NAMALWA (cell line): Measurements from ENCODE around the gene RNF227.

Experiments
- DNase-seq: peaks from one replicate; pipeline ENCODE4 v3.0.0-alpha.2; 2015; ENCODE audit warnings: low spot score

Gene RNF227

DNA sequence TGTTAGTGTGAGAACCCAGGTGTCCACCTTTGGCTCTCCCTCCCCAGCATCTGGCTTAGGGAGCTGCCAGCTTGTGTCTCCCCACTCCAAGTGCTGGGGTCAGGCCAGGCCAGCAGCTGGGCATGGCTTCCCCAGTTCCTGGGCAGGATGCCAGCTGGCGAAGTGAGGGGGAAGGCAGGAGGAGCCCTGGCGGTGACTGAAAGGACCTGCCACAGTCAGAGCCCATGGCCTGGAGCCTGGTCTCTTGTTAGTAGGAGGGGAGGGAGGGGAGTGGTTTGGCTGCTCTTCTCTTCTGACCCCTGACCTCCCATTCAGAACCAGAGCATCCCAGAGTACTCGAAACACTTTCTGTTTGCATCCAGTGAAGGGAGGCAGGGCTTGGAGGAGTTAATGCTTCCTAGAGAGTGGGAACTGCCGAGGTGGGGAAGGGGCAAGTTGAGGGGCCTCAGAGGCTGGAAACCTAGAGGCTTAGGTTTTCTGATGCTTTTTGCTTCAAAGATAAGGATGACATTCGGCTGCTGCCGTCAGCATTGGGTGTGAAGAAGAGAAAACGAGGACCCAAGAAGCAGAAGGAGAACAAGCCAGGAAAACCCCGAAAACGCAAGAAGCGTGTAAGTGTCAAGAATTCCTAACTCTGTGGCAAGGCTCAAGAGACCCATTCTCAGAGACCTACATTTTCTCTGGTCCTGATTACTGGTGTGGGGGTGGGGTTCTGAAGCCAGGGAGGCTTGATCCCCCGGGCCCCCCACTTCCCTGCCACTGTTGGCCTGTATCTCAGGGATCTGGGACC, 26.7 kb downstream of the RNF227 start:
- DNase-seq = no peak

DNA sequence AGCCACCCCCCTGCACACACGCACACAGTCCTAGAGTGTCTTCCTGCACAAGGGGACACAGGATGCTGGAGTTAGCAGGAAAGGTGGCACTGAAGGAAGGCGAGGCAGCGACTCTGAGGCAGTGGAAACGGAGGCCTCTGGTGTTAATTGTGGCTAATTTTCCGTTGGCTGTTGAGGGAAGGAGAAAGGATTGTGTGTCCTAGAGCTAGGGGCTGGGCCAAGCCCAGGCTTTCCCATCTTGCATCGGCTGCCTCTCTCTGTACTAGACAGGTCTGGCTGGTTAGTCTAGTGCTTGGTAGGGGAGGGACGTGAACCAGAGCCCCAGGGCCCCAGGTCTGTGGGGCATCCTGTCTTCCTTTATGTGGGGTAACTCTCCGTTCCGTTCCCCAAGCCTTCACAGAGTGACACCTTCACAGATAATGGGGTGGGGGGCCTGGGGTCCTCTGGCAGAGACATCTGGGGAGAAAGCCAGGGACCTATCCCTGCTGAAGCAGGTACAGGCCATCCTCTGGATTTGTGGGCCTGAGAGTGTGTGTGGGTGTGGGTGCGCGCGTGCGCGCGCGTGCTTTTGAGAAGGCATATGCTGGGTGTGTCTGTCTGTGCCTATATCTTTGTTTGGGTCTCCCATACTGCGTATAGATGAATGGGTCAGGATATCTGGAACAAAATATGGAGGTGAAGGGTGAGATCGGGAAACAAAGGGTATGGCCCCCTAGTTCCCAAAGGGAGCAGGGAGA, 27.7 kb downstream of the RNF227 start, which contains the start of gene CHD3:
CHD3 (plus strand) TSS at position 606 of the 737 bp plus-strand sequence. CDS start 212 bp downstream, outside the sequence.
- DNase-seq = no peak

DNA sequence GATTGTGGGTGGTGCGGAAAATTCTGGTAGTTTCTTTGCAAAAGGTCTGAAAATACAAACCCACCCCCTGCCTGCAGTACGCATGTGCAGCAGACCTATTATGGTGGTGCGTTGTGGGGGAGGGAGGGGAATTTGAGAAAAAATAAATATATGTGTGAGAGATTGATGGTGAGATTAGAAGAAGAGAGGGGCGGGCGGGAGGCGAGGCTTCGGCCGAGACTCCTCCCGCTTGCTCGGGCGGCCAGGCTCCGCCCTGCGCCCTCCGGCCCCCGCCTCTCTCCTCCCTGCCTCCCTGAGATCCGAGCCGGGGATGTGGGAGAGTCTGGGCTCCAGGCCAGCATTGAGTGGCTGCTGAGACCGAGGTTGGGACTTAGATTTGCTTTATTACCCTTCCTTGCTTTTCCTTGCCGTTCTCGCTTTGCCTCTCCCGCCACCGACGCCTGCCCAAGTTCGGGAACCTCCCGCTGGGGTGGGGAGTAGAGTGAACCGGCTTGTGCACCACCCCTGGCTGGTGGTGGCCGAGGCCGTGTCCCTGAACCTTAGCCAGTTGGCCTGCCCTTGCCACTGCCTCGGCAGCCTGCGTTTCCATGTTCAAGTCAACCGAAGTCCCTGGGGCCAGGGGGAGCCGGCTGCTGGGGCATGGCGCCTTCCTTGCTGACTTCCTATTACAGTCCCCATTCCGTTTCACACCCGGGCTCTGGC, 28.5 kb downstream of the RNF227 start:
- DNase-seq = peak; percentile 87

DNA sequence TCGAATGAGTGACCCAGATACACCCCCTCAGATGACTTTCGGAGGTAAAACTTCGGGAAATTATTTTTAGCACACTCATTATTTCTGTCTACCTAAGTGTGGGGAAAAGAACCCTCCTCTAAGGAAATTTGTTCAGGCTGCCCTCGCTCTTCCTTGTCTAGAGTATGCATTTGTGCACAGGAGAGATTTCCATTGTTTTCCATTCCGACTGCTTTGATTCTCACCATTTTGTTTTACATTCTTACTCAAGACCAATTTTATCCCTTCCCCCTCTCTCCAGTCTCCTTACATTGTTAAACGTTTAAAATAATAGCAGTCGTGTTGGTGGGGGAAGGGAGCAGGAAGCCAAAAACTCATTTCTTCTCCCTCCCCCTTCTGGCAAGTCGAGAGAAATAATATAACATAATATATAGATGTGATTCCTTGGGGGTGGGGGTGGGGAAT, 29.0 kb downstream of the RNF227 start:
- DNase-seq = no peak

DNA sequence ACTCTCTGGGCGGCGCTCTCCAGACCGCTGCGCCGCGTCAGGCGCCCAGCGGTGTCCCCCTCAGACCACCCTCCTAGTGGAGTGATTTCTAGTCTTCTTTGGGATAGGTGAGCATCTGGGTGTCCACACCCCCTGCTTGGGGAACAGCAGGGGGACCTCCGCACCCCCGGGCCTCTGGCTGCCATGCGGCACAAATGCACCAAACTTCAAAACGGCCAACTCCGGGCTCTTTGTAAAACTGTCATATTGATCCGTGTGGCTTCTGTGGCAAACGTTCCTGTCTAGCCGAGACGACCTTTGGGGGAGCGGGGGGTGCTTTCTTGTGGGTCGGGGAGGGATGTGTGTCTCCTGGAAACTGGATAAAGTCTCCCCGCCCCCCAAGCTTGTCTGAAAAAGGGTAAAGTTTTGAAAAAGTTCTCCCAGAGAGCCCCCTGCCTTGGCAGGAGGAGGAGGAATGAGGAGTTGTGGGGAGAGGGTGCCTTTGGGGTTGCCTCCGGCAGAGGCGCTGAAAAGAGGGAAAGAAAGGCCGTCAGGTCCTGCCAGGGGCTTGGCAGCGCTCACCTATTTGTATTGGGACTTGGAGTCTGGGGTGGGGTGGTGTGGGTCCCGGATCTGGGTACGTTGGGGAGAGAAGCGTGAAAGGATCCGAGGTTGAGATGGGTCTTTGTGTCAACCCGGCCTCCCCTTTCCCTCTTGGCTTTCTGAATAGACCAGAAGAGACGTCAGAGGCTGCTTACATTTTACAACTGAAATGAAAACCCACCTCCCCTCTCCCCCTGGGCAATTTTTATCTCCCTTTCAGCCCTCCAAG, 29.7 kb downstream of the RNF227 start:
- peak; percentile 52 for DNase-seq

DNA sequence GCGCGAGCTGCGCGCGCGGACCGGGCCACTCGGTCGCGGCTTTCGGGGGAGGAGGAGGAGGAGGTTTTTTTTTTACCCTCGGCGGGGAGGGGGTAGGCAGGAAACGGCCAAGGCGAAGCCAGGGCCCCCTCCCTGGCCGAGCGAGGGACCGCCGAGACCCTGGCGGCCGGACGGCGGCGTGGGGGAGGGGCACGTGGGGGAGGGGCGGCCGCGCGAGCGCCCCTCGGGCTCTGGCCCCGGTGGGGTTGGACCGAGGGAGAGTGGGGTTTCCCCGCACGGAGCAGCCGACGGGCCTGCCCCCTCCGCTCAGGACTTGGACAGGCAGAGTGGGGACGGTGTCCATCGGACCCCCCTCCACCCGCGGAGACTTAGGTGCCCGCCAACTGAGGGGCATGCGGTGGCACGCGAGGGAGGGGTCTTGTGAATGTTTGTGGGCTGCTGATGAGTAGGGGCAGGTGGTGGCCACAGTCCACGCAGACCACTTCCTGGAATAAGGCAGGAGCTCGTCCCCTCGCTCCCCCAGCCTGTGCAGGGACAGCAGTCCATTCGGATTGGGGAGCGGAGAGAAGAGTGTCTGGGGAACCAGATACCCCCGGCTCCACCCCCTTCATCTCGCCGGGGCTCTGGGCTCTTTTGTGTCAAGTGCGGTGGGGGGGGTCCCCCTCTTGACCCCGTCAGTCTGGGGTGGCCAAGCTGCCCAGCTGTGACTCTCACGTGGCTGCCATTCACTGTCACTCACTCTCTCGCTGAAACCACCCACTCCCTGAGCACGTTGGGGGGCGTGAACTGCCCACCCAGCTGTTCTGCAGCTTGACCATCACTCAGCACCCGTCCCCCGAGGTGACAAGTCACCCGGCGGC, 30.5 kb downstream of the RNF227 start:
- peak; percentile 38 for DNase-seq

DNA sequence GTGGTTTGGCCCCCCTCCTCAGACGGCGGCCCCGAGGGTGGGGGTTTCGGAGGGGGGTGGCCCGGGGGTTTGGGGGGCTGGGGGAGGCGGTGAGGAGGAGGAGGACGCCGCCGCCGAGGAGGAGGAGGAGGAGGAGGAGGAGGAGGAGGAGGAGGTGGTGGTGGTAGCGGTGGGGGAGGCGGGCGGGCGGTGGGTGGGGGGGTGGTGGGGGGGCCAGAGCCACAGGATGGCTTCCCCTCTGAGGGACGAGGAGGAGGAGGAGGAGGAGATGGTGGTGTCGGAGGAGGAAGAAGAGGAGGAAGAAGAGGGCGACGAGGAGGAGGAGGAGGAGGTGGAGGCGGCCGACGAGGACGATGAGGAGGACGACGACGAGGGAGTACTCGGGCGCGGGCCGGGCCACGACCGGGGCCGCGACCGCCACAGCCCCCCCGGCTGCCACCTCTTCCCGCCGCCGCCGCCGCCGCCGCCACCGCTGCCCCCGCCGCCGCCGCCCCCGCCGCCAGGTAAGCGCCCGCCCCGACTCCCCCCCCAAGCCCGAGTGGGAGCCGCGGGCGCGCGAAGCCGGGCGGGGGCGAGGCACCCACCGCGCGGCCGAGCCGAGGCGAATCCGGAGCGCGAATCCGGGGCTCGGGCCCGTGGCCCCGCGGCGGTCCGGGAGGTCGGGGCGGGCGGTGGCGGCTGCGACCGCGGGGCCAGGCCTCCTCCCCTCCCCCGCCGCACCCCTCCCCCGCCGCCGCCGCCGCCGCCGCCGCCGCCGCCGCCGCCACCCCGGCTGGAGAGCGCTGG, 31.3 kb downstream of the RNF227 start:
- peak; percentile 11 for DNase-seq

DNA sequence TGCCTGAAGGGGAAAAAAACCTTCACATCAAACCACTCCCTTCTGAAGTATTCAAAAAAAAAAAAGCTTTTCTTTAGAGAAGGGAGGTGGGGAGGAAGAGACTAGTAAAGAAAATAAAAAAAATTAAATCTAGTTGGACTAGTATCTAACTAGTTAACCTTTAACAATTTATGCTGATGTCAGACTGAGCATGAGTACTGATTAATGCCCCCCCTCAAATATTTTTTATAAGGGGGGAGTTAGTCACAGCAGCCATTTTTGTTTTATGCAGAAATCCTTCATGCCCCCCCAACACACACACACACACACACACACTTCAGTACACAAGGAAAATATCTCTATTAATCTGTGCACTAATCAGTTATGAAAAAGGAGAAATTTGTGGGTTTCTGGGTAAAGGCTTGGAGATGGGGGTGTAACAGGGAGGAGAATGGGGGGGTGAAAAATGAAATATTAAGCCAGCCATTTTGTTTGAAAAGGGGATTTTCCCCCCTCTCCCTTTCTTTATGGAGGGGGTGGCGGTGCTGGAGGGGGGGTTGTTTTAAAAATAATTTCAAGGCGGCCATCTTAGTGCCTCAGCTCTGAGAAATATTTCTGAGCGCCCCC, 32.2 kb downstream of the RNF227 start:
- DNase-seq = peak; percentile 24

DNA sequence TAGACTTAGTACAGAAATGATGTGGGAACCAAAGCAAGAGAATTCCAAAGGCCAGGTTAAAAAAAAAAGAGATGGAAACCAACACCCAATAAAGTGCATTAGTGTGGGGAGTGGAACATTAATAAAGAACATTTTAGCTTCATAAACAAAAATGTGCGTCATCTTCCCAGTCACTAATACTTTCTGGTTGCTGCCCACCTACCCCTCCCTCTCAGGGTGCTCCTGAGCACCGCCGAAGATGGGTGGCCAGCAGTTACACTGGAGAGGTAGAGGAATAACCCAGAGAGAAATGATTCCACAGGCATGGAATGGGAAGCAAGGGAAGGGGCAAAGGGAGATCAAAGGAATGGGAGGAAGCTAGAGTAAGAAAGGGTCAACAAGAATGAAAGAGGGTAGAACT, 33.5 kb downstream of the RNF227 start:
- DNase-seq = no peak

DNA sequence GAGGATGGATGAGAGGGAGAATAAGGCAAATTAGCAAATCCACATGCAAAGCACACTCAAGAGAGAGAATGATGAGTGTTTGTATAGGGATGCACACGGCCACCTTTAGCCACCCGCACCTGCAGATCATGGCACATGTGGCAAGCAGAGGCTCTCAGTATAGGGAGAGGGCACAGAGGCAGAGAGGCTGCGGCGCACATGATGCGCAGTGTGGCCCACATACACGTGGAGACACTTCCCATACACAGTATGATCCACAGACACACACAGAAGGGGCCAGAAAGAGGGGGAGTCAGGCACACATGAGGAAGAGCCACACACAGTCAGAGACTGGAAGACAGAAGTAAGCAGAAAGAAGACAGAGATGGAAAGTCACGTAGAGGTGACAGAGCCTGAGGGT, 34.0 kb downstream of the RNF227 start:
- DNase-seq = no peak

DNA sequence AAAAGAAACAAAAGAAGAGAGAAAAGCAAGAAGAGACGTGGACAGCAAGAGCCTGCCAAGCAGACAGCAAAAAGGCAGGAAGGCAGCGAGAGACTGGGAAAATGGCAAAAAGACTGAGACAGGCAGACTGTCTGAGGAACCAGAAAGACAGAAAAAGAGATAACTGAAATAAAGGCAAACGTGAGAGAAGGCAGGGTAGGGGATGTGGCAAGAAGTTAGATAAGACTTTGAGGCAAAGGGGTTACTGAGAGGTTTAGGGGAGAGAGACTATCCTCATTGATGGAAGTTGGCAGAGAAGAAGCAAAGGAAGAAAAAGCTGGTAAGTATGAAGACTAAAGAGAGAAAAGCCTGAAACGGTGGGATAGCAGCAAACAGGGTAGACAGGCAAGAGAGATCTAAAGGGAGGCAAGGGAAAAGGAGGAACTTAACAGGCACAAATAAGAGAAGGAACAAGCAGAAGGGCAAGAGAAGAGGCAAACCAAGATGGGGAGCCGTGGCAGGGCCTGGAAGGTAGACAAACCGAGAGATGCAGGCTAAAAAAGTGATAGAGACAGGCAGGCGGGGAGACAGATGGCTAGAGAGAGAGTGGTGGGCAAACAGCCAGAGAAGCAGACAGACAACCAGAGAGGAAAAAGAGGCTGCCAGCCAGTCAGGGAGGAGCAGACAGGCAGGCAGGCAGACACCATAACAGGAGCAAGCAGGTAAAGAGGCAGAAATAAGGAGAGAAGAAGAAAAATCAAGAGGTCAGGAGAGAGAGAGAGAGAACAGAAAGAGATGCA, 34.6 kb downstream of the RNF227 start:
- no peak for DNase-seq

DNA sequence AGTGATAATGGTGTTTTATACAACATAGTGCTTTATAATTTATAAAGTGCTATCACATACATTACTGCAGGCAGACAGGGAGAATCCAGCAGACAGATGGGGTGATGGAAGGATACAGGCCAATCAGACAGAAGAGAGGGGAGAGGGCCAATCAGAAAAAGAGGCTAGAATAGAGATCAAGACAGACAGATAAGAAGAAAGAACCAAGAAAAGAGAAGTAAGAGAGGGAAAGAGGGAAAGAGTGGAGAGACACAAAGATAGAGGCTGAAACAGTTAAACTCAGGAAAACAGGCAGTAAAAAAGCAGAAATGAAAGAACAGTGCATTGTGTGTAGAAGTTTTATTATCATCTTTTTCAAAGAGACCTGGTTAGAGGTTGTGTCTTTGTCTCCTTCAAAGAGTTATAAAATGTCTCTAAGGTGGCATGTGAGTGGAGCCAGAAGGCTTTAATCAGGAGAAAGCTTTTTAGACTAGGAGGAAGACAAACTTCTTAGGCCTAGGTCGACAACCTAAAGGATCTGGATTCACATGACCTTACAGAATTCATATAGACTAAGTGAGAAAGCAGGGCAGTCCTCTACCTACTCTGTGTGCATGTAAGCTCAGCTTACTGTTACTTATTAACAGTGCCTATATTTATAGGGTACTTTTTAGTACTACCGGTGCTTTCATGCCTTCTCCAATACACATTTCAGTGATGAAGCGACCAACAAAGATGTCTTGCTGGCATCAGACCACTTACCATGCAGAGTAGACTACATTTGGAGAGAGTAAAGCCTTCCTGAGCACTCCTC, 35.8 kb downstream of the RNF227 start:
- DNase-seq = no peak

DNA sequence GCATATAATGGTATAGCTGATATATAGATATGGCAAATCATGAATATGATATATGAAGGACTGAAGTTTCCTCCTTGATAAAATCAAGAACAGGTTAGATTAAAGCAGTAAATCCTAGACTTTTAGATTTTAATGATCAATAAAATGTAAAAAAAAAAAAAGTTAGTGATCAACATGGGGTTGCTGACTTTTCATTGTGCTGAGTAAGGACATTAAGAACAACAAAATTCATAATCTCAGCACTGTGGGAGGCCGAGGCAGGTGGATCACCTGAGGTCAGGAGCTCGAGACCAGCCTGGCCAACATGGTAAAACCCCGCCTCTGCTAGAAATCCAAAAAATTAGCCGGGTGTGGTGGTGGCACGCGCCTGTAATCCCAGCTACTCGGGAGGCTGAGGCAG, 37.9 kb downstream of the RNF227 start:
- no peak for DNase-seq

DNA sequence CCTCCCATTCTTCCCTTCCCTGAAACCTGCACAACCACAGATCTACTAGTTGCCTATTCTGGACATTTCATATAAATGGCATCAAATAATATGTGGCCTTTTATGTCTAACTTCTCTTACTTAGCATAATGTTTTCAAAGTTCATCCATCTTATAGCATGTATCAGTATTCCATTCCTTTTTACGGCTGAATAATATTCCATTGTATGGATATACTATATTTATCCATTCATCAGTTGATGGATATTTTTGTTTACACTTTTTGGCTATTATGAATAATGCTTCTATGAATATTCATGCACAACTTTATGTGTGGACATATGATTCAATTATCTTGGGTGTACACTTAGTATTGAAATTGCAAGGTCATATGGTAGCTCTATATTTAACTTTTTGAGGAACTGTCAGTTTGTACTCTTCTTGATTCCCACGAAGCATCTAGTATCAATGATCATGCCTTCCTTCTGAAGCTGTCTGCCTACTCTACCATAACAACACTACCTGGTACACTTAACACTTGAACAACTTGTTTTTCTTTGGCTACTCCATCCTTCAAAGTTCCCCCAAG, 40.2 kb downstream of the RNF227 start:
- DNase-seq = no peak

DNA sequence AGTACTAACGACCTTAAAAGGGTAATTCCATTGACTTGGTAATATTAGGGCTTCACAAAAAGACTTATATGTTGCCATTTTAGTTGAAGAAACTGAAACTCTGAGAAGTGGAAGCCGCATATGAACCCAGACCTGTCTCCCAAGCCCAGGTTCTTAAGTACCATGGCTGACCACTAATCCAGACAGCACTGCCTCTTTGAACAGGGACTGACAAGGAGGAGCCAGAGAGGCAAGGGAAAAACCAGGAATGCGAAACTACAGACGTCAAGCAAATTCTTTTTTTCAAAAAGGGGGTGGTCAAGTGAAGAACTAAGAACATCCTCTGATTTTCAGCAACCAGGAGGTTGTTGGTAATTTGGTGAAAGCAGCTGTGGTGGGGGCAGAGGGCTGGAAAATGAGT, 43.0 kb downstream of the RNF227 start:
- DNase-seq = no peak

DNA sequence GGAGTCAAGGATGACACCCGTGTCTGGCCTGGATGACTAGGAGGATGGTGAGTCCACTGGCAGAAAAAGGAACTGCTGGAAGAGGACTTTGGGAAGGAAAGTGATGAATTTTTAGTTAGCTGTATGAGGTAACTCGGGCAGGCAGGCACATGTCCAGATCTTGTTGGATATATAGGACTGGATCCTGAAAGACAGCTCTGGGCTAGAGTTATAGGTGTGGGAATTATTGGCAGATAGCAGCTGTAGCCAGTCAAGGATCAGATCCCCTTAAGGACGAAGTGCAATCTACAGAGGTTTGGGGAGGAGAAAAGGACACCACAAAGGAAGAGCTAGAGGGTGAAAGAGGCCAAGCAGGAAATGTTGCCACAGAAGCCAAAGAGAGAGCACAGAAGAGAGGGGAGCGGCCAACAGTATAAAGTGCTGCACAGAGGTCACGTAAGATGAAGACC, 48.2 kb downstream of the RNF227 start:
- no peak for DNase-seq

DNA sequence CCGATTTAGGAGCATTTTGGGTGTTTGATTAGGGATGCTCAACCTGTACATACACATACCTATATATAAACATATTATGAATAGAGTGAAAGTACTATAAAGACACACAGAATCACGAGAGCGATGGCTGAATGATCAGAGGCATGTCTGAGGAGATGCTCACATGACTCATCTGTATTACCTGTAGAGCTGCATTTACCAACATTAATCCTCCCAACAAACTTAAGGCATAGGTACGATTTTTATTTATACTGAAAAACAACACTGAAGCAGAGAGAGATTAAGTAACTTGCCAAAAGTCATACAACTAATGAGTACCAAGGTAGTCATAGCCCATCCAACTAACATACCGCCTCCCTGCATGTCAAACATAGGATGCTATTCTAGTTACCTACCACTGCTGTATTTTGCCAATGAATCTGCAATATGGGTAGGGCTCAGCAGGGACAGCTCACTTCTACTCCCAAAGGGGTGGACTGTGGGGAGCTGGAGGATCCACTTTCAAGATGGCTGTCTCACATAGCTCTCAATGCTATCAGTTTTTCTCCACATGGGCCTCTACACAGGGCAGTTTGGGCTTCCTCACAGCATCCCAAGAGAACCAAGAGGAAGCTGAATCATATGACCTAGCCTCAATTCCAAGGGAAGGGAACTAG, 51.0 kb downstream of the RNF227 start:
- no peak for DNase-seq
